ENCODE measurements around the gene BCL11A.
A peak's percentile ranks its signal among the peaks of the same experiment; 100 is the strongest.

Gene BCL11A

GRCh38 chr2:60446413-60447267 lies 106.8 kb downstream of the BCL11A start:
- H3K4me3 ChIP-seq (ENCODE audit: low read depth, low read length): peak overlapping the region; percentile 2
- no peak for TF ChIP-seq CTCF (IDR thresholded peaks at IDR 0.05; ENCODE audit: borderline replicate concordance, insufficient read depth, low read depth, low read length)

GRCh38 chr2:60445684-60446179 lies 107.7 kb downstream of the BCL11A start:
- no peak overlapping the region for H3K4me3 ChIP-seq (ENCODE audit: low read depth, low read length)
- no peak for TF ChIP-seq CTCF (IDR thresholded peaks at IDR 0.05; ENCODE audit: borderline replicate concordance, insufficient read depth, low read depth, low read length)

- no peak for TF ChIP-seq CTCF (IDR thresholded peaks at IDR 0.05; ENCODE audit: borderline replicate concordance, insufficient read depth, low read depth, low read length)
- H3K4me3 ChIP-seq (ENCODE audit: low read depth, low read length): no peak overlapping the region
Observed at GRCh38 chr2:60442608-60443007, 110.8 kb downstream of the BCL11A start.

- no peak for TF ChIP-seq CTCF (IDR thresholded peaks at IDR 0.05; ENCODE audit: borderline replicate concordance, insufficient read depth, low read depth, low read length)
- H3K4me3 ChIP-seq (ENCODE audit: low read depth, low read length): no peak overlapping the region
Observed at GRCh38 chr2:60441800-60442199, 111.7 kb downstream of the BCL11A start.

- TF ChIP-seq CTCF (IDR thresholded peaks at IDR 0.05; ENCODE audit: borderline replicate concordance, insufficient read depth, low read depth, low read length): no peak
- H3K4me3 ChIP-seq (ENCODE audit: low read depth, low read length): no peak overlapping the region
Observed at GRCh38 chr2:60440767-60441163, 112.7 kb downstream of the BCL11A start.

- TF ChIP-seq CTCF (IDR thresholded peaks at IDR 0.05; ENCODE audit: borderline replicate concordance, insufficient read depth, low read depth, low read length): no peak
- H3K4me3 ChIP-seq (ENCODE audit: low read depth, low read length): no peak overlapping the region
Observed at GRCh38 chr2:60440079-60440766, 113.2 kb downstream of the BCL11A start.

Measured in GM12875 (cell line).